Spleen (tissue), 7 donors: ENCODE results near the gene IL3RA.

ENCODE experiments used
- POLR2A ChIP-seq, 3 donors: fragments of 450-650 bp; IDR thresholded peaks; one replicate each; pipeline ENCODE4 v1.5.1; 2017; ENCODE audit warnings: antibody characterized with exemption in 3 of 3, mild to moderate bottlenecking in 1 of 3
- POLR2AphosphoS5 ChIP-seq, 3 donors: sonication (generic); formaldehyde crosslinking; IDR thresholded peaks; one replicate each; pipeline ENCODE4 v1.5.1; 2017; ENCODE audit warnings: antibody characterized with exemption in 3 of 3
- TF ChIP-seq, protein P1 (sequence below), 11 experiments: fragments of 200-600 bp in 7 of 11; fragments of 450-650 bp in 4 of 11; sonication (generic) in 4 of 11; IDR thresholded peaks in 8 of 11; conservative IDR thresholded peaks in 3 of 11; 1 replicate in 7 of 11; 2 replicates in 4 of 11; pipeline versions ENCODE4 v1.4.0 to v1.8.0; 2016 to 2021; ENCODE audit warnings: antibody characterized with exemption in 11 of 11, inconsistent platforms in 4 of 11, mild to moderate bottlenecking in 1 of 11
- donor health status: DM: no; HTN: no; CAD: no; lungs with moderate emphysema.
- donor health status: DM: no; HTN: no; CAD: no.
- donor health status: DM: no; HTN: no; CAD: no.

DNA sequence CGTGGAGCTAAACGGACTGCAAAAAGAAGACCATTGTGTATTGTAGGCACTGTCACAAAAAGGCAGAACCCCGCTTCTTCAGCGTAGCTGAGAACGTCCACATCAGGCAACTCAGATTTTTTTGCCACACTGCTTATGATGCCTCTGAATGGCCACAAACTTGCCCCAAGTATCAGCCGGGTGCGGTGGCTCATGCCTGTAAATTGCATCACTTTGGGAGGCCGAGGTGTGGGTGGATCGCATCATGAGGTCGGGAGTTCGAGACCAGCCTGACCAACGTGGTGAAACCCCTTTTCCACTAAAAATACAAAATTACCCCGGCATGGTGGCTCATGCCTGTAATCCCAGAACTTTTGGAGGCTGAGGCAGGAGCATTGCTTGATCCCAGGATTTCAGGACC, 14.9 kb upstream of the IL3RA start:
- TF ChIP-seq, protein P1, sequence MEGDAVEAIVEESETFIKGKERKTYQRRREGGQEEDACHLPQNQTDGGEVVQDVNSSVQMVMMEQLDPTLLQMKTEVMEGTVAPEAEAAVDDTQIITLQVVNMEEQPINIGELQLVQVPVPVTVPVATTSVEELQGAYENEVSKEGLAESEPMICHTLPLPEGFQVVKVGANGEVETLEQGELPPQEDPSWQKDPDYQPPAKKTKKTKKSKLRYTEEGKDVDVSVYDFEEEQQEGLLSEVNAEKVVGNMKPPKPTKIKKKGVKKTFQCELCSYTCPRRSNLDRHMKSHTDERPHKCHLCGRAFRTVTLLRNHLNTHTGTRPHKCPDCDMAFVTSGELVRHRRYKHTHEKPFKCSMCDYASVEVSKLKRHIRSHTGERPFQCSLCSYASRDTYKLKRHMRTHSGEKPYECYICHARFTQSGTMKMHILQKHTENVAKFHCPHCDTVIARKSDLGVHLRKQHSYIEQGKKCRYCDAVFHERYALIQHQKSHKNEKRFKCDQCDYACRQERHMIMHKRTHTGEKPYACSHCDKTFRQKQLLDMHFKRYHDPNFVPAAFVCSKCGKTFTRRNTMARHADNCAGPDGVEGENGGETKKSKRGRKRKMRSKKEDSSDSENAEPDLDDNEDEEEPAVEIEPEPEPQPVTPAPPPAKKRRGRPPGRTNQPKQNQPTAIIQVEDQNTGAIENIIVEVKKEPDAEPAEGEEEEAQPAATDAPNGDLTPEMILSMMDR (IDR thresholded peaks at IDR 0.05 in 8 of 11, conservative IDR thresholded peaks at IDR 0.05 in 3 of 11) = no peak
- no peak for TF ChIP-seq POLR2A (IDR thresholded peaks at IDR 0.05)
- no peak for TF ChIP-seq POLR2AphosphoS5 (IDR thresholded peaks at IDR 0.05)
